Body of pancreas (tissue), 4 donors: Measurements from ENCODE around the gene SH2B3.
"Not testable (repeated sequence)": the region's sequence is repeated elsewhere in the genome, so short reads cannot be mapped to it uniquely, and the experiment has no call there.

ENCODE experiments used
- POLR2A ChIP-seq, 3 donors: fragments of 450-650 bp; IDR thresholded peaks; one replicate each; pipeline ENCODE4 v1.6.1; 2016; ENCODE audit warnings: antibody characterized with exemption in 3 of 3, mild to moderate bottlenecking in 2 of 3
- TF ChIP-seq, protein P1 (sequence below), 7 experiments: fragments of 450-650 bp in 4 of 7; fragments of 200-600 bp in 3 of 7; sonication (generic) in 3 of 7; IDR thresholded peaks; one replicate each; pipeline ENCODE4 v1.5.1; 2016 to 2019; ENCODE audit warnings: antibody characterized with exemption in 7 of 7

DNA sequence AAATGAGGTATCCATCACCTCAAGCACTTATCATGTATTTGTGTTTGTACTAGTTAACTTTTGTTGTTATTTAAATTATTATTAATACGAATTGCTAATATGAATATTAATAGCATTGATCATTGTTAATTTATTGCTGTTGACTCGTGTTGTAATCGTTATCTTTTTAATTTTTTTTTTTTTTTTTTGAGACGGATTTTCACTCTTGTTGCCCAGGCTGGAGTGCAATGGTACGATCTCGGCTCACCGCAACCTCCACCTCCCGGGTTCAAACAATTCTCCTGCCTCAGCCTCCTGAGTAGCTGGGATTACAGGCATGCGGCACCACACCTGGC is 3.3 kb upstream of the SH2B3 start:
- TF ChIP-seq, protein P1, sequence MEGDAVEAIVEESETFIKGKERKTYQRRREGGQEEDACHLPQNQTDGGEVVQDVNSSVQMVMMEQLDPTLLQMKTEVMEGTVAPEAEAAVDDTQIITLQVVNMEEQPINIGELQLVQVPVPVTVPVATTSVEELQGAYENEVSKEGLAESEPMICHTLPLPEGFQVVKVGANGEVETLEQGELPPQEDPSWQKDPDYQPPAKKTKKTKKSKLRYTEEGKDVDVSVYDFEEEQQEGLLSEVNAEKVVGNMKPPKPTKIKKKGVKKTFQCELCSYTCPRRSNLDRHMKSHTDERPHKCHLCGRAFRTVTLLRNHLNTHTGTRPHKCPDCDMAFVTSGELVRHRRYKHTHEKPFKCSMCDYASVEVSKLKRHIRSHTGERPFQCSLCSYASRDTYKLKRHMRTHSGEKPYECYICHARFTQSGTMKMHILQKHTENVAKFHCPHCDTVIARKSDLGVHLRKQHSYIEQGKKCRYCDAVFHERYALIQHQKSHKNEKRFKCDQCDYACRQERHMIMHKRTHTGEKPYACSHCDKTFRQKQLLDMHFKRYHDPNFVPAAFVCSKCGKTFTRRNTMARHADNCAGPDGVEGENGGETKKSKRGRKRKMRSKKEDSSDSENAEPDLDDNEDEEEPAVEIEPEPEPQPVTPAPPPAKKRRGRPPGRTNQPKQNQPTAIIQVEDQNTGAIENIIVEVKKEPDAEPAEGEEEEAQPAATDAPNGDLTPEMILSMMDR (IDR thresholded peaks at IDR 0.05): not testable (repeated sequence)
- TF ChIP-seq POLR2A (IDR thresholded peaks at IDR 0.05): not testable (repeated sequence)
